Neural cell (in vitro differentiated cells): Measurements from ENCODE around the gene RELN.
"Not testable (repeated sequence)": the region's sequence is repeated elsewhere in the genome, so short reads cannot be mapped to it uniquely, and the experiment has no call there.

ENCODE experiments used
- CTCF ChIP-seq: fragments of 450-650 bp; IDR thresholded peaks from 2 replicates; pipeline ENCODE4 v1.5.1; 2014; ENCODE audit warnings: antibody characterized with exemption, mild to moderate bottlenecking, moderate library complexity; ENCODE audit not compliant: poor library complexity, severe bottlenecking
- POLR2AphosphoS5 ChIP-seq: IDR thresholded peaks from 2 replicates; pipeline ENCODE4 v1.6.1; 2012

- not testable (repeated sequence) for TF ChIP-seq CTCF, POLR2AphosphoS5
Measured at GRCh38 chr7:103787041-103787440, 202.4 kb downstream of the RELN start.
